Gastrocnemius medialis (tissue), 4 donors: ENCODE results near the gene ACOT13.

ENCODE experiments used
- POLR2A ChIP-seq, 2 donors: fragments of 450-650 bp; IDR thresholded peaks; one replicate each; pipeline ENCODE4 v1.6.1; 2017; ENCODE audit warnings: antibody characterized with exemption in 2 of 2, mild to moderate bottlenecking in 2 of 2, moderate library complexity in 2 of 2
- TF ChIP-seq, protein P1 (sequence below), 5 experiments: fragments of 450-650 bp in 3 of 5; fragments of 200-600 bp in 2 of 5; sonication (generic) in 2 of 5; IDR thresholded peaks in 4 of 5; conservative IDR thresholded peaks in 1 of 5; 1 replicate in 4 of 5; 2 replicates in 1 of 5; pipeline ENCODE4 v1.5.1; 2016 to 2019; ENCODE audit warnings: antibody characterized with exemption in 5 of 5, mild to moderate bottlenecking in 3 of 5, moderate library complexity in 3 of 5

GRCh38 chr6:24646771-24647170 lies 20.1 kb upstream of the ACOT13 start:
- TF ChIP-seq POLR2A (IDR thresholded peaks at IDR 0.05), result no peak
- TF ChIP-seq, protein P1, sequence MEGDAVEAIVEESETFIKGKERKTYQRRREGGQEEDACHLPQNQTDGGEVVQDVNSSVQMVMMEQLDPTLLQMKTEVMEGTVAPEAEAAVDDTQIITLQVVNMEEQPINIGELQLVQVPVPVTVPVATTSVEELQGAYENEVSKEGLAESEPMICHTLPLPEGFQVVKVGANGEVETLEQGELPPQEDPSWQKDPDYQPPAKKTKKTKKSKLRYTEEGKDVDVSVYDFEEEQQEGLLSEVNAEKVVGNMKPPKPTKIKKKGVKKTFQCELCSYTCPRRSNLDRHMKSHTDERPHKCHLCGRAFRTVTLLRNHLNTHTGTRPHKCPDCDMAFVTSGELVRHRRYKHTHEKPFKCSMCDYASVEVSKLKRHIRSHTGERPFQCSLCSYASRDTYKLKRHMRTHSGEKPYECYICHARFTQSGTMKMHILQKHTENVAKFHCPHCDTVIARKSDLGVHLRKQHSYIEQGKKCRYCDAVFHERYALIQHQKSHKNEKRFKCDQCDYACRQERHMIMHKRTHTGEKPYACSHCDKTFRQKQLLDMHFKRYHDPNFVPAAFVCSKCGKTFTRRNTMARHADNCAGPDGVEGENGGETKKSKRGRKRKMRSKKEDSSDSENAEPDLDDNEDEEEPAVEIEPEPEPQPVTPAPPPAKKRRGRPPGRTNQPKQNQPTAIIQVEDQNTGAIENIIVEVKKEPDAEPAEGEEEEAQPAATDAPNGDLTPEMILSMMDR (IDR thresholded peaks at IDR 0.05 in 4 of 5, conservative IDR thresholded peaks at IDR 0.05 in 1 of 5), result no peak
